Esophagus muscularis mucosa (tissue), 3 donors: ENCODE data around the gene SVOPL.

Experiments used
- POLR2A ChIP-seq: fragments of 450-650 bp; IDR thresholded peaks from one replicate; pipeline ENCODE4 v1.6.1; 2017; ENCODE audit warnings: antibody characterized with exemption, moderate library complexity, mild to moderate bottlenecking, low read depth
- POLR2AphosphoS5 ChIP-seq, 2 donors: sonication (generic); formaldehyde crosslinking; IDR thresholded peaks; one replicate each; pipeline ENCODE4 v1.6.1; 2017; ENCODE audit warnings: antibody characterized with exemption in 2 of 2
- TF ChIP-seq, protein P1 (sequence below), 3 experiments: fragments of 200-600 bp in 2 of 3; fragments of 450-650 bp in 1 of 3; sonication (generic) in 2 of 3; IDR thresholded peaks; one replicate each; pipeline ENCODE4 v1.5.1; 2017 to 2019; ENCODE audit warnings: antibody characterized with exemption in 3 of 3, mild to moderate bottlenecking in 2 of 3, moderate library complexity in 1 of 3

DNA sequence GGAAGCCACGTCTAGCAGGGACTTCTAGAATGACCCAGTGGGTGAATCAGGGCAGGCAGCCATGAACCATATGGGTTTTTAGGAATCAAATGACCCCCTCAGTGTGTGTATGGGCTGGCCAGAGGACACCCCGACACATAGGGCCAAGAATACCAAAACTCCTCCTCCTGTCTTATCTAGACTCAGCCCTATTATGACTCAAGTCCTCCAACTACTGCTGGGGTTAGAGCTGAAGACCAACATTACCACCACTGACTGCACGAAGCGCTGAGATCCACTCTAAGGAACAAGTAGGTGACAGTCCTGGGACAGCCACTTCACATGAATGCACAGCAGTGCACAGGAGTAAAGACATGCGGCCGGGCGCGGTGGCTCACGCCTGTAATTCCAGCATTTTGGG is 11.5 kb upstream of the SVOPL start:
- TF ChIP-seq, protein P1, sequence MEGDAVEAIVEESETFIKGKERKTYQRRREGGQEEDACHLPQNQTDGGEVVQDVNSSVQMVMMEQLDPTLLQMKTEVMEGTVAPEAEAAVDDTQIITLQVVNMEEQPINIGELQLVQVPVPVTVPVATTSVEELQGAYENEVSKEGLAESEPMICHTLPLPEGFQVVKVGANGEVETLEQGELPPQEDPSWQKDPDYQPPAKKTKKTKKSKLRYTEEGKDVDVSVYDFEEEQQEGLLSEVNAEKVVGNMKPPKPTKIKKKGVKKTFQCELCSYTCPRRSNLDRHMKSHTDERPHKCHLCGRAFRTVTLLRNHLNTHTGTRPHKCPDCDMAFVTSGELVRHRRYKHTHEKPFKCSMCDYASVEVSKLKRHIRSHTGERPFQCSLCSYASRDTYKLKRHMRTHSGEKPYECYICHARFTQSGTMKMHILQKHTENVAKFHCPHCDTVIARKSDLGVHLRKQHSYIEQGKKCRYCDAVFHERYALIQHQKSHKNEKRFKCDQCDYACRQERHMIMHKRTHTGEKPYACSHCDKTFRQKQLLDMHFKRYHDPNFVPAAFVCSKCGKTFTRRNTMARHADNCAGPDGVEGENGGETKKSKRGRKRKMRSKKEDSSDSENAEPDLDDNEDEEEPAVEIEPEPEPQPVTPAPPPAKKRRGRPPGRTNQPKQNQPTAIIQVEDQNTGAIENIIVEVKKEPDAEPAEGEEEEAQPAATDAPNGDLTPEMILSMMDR (IDR thresholded peaks at IDR 0.05) = no peak
- TF ChIP-seq POLR2A = no peak
- no peak for TF ChIP-seq POLR2AphosphoS5 (IDR thresholded peaks at IDR 0.05)
